Measurements from ENCODE around the gene RETREG1.
A peak's percentile ranks its signal among the peaks of the same experiment; 100 is the strongest.

The RETREG1 gene

GRCh38 chr5:16486711-16487111, 130.1 kb downstream of the RETREG1 start:
- DNase-seq (ENCODE audit: low read depth): no peak
- TF ChIP-seq CTCF (IDR thresholded peaks at IDR 0.05; ENCODE audit: insufficient read depth, low read depth, low read length, missing control alignments): no peak
- no peak overlapping the region for H3K4me3 ChIP-seq (ENCODE audit: low read length)

- no peak overlapping the region for H3K4me3 ChIP-seq (ENCODE audit: low read length)
- no peak for DNase-seq (ENCODE audit: low read depth)
- TF ChIP-seq CTCF (IDR thresholded peaks at IDR 0.05; ENCODE audit: insufficient read depth, low read depth, low read length, missing control alignments): no peak
These were observed 131.1 kb downstream of the RETREG1 start for GRCh38 chr5:16485656-16486055.

GRCh38 chr5:16484081-16484480, 132.7 kb downstream of the RETREG1 start:
- peak; percentile 71 for DNase-seq (ENCODE audit: low read depth)
- no peak overlapping the region for H3K4me3 ChIP-seq (ENCODE audit: low read length)
- TF ChIP-seq CTCF (IDR thresholded peaks at IDR 0.05; ENCODE audit: insufficient read depth, low read depth, low read length, missing control alignments): no peak

GRCh38 chr5:16483361-16483760, 133.4 kb downstream of the RETREG1 start:
- H3K4me3 ChIP-seq (ENCODE audit: low read length): no peak overlapping the region
- TF ChIP-seq CTCF (IDR thresholded peaks at IDR 0.05; ENCODE audit: insufficient read depth, low read depth, low read length, missing control alignments): no peak
- peak; percentile 25 for DNase-seq (ENCODE audit: low read depth)

- no peak for DNase-seq (ENCODE audit: low read depth)
- TF ChIP-seq CTCF (IDR thresholded peaks at IDR 0.05; ENCODE audit: insufficient read depth, low read depth, low read length, missing control alignments): no peak
- no peak overlapping the region for H3K4me3 ChIP-seq (ENCODE audit: low read length)
These were observed 133.9 kb downstream of the RETREG1 start for GRCh38 chr5:16482891-16483290.

GRCh38 chr5:16480821-16481538, 135.8 kb downstream of the RETREG1 start:
- TF ChIP-seq CTCF (IDR thresholded peaks at IDR 0.05; ENCODE audit: insufficient read depth, low read depth, low read length, missing control alignments): no peak
- DNase-seq (ENCODE audit: low read depth): peak; percentile 52
- H3K4me3 ChIP-seq (ENCODE audit: low read length): no peak overlapping the region

- no peak for DNase-seq (ENCODE audit: low read depth)
- no peak overlapping the region for H3K4me3 ChIP-seq (ENCODE audit: low read length)
- TF ChIP-seq CTCF (IDR thresholded peaks at IDR 0.05; ENCODE audit: insufficient read depth, low read depth, low read length, missing control alignments): no peak
These were observed 136.7 kb downstream of the RETREG1 start for GRCh38 chr5:16480144-16480543.

All from epithelial cell of esophagus (primary cell).